Muscle of back (tissue), 13 donors: ENCODE measurements around the gene CDH22. TPM values are rescaled to one million over a fixed set of nuclear protein-coding genes. Genes with fewer than 3 reads are reported as not detected.
A peak's percentile ranks its signal among the peaks of the same experiment; 100 is the strongest.

Experiments
- DNase-seq, 3 donors: peaks; one replicate each; pipeline versions ENCODE4 v3.0.0 to v3.0.0-alpha.2; 2013
- long read RNA-seq, 9 donors: transcript quantifications; one replicate each; lab custom pipeline, GENCODE V29; 2026
- polyA plus RNA-seq, 10 donors: library from polyadenylated mRNA; unstranded; fragments of 120-200 nt; gene quantifications; one replicate each; pipeline ENCODE4 v1.2.1, GENCODE V29; 2013; ENCODE audit not compliant: insufficient read length in 10 of 10

Gene CDH22, protein sequence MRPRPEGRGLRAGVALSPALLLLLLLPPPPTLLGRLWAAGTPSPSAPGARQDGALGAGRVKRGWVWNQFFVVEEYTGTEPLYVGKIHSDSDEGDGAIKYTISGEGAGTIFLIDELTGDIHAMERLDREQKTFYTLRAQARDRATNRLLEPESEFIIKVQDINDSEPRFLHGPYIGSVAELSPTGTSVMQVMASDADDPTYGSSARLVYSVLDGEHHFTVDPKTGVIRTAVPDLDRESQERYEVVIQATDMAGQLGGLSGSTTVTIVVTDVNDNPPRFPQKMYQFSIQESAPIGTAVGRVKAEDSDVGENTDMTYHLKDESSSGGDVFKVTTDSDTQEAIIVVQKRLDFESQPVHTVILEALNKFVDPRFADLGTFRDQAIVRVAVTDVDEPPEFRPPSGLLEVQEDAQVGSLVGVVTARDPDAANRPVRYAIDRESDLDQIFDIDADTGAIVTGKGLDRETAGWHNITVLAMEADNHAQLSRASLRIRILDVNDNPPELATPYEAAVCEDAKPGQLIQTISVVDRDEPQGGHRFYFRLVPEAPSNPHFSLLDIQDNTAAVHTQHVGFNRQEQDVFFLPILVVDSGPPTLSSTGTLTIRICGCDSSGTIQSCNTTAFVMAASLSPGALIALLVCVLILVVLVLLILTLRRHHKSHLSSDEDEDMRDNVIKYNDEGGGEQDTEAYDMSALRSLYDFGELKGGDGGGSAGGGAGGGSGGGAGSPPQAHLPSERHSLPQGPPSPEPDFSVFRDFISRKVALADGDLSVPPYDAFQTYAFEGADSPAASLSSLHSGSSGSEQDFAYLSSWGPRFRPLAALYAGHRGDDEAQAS
- under 1 TPM; 0.33 to 0.72 (median 0.39) TPM for polyA plus RNA-seq
- long read RNA-seq, donor 1: 0 reads
- long read RNA-seq, donor 2: 0 reads
- long read RNA-seq, donor 3: 0 reads
- long read RNA-seq, donor 4: 0 reads
- long read RNA-seq, donor 5: 0 reads
- long read RNA-seq, donor 6: 0 reads
- long read RNA-seq, donor 7: 0 reads
- long read RNA-seq, donor 8: 0 reads
- long read RNA-seq, donor 9: 0 reads

DNA sequence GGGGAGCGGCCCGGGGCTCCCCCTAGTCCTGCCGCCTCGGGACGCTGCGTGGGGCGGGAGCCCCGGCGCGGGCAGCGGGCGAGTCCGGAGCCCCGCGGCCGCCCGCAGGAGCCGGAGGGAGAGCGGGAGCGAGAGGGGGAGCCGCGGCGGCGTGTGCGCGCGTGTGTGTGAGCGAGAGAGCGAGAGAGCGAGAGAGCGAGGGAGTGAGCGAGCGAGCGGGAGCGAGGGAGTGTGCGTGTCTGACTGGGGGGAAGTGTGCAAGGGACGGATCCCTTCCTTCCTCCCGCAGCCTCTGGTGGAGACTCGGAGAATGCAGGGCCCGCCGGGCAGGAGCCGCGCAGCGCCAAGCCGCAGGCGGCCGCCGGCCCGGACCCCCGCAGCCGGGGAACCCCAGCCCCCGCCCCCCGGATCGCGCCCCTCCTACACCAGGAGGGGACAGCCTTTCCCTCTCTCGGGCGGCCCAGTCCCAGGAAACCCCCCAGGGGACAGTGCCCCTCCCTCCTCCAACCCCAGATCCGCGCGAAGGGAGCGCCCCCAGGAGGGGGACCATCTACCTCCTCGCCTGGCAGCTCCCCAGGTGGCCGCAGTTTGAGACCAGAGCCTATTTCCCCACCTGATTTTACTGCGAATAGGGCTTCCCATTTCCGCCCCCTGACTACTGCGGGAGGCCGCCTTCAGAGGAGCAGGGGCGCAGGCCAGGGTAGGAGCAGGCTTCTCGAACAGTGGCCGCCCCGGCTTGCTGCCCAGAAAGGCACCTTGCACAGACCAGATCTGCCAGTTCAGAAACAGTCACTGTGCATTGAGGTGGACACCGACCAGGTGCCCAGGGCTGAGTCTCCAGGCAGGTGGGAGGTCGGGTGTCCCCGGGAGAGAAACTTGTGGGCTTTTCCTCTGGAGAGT lies at the start of gene CDH22:
Gene CDH22 (minus strand): TSS at position 241 of the 900 bp plus-strand sequence. CDS start 57,204 bp downstream, outside the sequence.
- peak; percentile 21 to 80 (median 50) for DNase-seq

DNA sequence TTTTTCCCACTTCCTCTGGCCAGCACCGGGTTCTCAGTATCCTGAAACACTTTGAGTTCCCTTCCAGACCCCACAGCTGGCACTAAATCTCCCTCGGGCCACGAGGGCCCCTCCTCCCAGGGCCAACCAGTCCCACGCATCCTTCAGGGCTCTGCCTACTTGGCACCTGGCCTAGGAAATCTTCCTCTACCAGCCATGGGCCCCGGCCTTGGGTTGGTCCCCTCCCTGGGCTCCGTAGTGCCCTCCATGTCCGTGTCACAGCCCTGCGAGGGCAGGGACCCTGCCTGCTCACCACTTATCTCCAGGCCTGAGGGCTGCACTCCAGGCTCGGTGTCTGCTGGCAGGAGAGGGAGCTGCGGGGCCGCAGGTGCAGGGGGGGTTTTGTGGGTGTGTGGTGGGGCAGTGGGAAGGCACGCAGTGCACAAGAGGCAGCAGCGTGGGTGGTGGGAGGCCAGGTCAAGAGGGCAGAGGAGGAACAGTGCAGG lies 48.8 kb upstream of the CDH22 start:
- peak in 1 of 3 donors; percentile 28 for DNase-seq

DNA sequence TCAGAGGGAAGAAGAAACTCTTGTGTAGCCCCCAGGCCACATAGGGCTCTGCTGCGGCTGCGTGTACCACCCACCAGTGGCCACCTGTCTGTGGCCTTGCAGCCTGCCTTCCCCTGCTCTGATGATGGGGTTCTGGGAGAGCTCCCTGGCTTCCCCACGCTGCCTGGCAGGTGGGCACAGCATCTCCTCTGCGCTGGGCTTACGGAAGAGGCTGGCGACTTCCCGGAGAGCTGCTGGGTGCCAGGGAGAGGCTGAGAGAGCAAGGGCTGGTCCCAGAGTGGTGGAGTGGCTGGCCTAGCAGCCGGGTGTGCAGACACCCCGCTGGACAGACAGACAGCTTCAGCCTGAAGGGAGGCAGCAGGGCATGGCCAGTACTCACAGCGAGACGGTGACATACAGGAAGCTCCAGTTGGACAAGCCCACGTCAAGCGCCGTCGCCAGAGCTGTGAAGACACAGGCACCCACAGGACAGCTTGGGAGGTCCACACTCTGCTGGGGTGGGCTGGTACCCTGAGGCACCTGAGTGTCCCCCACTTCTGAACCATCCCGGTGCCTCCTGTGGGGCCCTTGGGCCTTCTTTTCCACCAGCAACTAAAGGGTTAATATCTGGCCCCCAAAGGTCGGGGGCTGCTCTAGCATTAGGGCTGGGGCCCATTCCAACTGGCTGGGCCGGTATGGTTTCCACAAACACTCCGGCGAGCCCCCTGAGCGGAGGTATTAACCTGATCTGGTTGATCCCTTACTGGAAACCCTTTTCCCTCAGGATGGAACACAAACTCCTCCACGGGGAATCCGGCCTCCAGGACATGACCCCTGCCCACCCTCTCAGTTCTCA lies 48.1 kb upstream of the CDH22 start:
- no peak for DNase-seq

DNA sequence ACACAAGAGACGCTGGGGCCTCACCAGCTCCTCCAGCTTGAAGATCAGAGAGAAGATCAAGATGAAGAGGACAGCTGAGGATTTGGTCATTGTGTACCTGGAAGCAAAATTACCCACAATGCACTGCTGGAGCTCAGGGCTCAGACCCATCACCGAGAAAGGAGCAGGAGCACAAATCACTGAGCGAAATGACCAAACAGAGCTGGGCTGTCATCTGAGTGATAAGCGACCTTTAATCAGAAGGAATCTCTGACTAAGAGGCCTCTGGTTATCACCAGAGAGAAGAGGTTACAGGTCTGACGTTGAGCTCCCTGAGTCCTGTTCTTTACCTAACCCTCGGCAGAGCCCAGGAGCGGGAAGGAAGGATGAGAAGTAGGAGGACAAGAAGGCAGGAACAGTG lies 47.5 kb upstream of the CDH22 start:
- no peak for DNase-seq

DNA sequence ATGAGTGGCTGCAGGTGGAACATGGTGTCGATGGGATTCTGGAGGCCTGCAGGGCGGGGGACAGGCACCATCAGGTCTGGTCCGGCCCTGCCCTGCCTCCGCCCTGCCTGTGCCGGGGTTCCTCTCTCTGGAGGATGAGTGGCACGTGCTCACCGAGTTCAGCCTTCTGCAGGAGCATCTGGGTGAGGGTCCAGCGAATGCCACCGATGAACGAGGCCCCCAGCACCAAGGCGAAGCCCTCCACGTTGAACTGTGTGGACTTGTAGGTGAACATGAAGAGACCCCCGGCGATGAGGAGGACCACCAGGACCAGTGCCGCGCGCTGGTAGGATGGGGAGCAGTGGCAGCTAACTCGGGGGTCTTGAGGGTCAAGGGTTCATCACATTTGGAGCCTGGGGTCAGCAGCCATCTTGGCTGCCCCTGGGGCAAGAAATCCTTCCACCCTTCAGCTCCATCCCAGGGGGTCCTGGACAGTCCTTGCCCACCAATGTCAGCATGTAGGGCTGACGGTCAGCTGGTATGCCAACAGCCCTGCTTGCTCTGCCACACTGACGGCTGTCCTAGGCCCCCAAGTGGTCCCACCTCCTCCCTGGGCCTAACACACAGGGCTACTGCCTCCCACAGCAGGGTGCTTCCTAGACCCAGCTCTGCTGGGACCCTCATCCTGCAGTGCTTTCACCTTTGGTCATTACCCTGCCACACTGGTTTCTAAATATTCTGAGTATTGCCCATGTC lies 46.8 kb upstream of the CDH22 start:
- no peak for DNase-seq

DNA sequence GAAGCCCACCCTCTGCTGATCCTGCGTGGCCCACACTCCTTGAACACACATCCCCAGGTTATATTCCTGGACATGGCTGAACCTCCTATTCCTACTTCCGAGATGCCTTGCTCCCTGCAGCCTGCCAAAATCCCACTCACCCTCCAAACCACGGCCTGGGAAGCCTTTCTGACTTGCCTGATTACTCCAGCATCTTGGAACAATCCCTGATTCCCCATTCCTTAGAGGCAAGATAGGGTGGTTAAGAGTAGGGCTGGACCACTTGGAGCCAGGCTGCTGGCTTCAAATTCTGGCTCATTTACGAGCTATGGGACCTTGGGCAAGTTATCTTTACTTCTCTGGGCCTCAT lies 45.9 kb upstream of the CDH22 start:
- no peak for DNase-seq

DNA sequence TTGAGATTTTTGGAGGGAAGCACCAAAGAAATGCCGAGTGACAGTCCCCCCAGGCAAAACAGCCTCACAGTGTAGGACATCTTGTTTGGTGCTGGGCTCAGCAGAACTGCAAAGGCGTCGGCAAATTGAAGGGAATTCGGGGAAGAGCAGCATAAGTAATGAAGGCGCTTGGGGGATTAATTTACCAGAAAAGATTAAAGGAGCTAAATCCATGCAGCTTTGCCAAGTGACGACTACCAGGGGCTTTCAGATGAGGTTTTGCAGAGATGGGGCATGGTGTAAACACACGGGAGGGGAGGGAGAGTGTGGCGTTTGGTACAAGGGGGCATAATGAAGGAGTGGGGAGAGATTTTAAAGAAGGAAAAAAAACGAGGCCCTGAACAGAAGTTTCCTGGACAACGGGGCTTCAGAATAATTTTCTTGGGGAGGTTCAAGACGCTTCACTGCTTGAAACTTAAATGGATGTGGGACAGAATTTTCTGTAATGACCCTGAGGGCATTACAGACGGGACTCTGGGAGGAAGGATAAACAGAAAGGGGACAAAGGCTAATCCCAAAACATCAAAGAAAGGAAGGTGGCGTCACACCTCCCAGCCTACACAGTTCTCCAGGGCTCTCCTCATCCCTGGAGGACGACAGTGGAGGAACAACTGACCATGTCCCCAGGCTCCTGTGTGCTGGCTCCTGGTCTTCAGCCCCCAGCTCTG lies 45.4 kb upstream of the CDH22 start:
- no peak for DNase-seq

DNA sequence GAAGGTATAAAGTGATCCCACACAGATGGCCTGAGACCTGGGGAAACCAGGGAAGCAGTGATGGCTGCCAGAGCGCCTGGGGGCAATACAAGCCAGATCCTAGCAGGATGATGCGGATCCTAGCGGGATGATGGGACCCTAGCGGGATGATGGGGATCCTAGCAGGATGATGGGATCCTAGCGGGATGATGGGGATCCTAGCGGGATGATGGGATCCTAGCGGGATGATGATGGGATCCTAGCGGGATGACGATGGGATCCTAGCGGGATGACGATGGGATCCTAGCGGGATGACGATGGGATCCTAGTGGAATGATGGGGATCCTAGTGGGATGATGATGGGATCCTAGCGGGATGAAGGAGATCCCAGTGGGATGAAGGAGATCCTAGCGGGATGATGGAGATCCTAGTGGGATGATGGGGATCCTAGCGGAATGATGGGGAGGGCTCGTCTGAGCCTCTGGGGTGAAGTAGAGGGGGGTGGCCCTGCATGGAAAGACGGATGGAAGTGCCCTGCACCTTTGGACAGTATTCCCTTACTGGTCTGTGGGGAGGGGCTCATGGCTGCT lies 44.2 kb upstream of the CDH22 start:
- no peak for DNase-seq

DNA sequence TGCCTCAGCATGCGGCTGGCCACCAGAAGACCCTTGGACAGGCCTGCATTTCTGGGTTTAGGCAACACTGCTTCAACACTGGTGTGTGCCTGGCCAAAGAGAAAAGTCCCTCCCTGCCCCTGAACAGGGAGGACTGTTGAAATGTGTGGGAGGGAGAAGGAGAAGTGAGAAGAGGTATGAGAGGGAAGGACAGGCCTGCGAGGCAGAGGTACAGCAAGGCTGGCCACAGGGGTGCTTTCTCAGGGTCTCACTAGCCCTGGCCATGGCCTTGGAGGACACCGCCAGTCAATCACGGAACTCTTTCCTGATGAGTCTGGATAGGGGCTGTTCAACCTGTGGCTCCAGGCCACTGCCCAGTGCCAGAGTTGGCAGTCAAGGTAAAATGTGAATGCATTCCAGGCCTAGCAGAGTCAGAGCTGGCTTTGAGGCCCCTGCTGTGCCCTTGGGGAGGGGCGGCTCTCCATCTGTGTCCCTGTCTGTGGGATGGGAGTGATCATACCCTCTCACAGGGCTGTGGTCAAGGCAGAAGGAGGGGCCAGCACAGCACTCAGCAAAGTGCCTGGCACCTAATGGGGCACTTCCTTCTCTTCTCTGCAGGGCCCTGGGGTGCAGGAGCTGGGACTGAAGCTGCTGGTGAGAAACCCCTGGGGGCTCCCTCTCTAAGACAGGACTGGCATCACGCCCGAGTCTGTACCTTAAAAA lies 43.2 kb upstream of the CDH22 start:
- DNase-seq: no peak

DNA sequence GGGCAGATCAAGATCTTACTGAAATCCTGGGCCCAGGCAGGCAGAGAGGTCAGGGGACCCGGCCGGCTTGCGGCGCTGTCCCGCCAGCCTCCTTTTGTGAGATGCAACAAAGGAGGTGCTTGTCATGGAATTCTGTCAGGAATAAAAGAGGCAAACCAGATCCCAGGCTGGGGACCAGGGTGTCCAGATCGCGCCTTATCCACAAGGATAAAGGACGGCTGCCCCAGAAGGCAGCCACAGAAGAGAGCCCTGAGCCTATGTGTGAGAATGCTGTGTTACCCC lies 42.6 kb upstream of the CDH22 start:
- DNase-seq: no peak

DNA sequence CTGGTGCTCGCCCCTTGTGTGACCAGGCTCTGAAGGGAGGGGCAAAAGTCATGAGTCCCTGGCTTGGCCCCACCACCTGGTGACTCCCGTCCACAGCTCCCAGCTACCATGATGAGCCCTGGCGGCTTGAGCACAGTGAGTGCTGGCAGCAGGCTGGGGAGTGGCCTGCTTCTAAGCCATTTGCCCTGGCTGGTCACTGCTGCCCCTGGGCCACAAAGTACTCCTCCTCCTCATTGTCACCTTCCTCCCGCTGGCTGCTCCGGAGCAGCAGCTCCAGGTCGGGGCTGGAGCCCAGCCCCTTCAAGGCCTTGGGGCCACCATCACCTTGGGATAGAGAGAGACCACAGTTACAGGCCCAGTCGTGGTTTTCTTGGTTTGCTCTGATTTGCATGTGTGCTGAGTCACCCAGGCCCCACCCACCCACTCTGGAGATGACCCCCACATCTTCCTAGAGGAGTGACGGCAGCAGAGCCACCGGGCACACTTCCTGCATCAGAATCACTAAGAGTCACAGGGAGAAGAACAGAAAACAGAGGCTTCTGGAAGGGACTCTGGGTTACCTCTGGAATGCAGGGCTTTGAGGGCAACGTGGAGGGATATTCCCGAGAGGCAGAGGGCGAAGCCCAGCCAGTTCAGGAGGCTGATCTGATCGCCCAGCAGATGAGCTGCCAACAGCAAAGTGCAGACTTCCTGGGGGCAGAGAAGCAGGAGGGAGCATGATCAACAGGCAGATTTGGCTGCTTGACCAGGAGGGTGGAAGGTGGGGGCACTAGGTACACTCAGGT lies 42.1 kb upstream of the CDH22 start:
- DNase-seq: peak in 2 of 3 donors; percentile 43 to 69

DNA sequence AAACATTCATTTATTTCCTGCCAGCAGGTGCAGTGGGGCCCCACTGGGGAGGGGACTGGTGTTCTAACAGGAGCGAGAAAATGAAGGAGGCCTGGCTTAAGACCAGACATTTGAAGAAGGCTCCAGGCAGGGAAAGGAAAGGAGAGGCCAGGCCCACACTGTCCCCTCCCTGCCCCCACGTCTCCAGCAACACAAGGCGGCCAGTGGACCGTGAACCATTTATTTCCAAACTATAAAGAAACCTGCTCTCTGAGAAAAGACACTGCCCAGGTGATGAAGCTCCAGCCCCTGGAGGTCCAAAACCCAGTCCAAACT lies 41.4 kb upstream of the CDH22 start:
- DNase-seq: no peak

DNA sequence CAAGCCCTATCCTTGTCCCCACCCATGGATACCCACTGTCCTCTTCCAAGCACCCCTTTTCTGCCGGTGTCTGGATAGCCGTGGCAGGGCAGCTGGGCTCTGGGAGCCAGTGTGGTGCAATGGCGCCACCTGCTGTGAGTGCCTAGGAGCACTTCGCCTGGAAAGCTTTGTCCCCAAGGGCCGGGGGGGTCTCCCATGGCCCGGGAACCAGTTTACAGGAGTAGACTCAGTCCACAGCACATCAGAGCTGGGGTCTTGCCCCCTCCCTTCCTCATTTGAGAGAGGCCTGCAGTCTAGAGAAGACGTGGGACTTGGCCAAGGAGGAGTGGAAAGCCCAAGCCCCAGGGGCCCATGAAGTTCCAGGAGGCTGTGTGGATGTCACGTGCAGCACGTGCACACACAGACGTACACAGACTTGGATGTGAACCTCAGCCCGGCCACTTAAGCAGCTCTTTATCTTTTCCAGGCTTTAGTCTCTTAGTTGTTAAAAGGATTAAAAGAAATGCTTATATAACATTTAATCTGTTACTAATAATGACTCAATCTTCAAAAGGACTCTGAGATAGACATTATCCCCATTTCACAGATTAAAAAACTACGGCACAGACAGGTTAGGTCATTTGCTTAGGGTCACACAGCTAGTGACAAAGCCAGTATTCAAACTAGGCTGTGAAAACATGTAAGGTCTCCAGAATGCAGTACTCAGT lies 40.9 kb upstream of the CDH22 start:
- peak; percentile 67 to 93 (median 83) for DNase-seq

DNA sequence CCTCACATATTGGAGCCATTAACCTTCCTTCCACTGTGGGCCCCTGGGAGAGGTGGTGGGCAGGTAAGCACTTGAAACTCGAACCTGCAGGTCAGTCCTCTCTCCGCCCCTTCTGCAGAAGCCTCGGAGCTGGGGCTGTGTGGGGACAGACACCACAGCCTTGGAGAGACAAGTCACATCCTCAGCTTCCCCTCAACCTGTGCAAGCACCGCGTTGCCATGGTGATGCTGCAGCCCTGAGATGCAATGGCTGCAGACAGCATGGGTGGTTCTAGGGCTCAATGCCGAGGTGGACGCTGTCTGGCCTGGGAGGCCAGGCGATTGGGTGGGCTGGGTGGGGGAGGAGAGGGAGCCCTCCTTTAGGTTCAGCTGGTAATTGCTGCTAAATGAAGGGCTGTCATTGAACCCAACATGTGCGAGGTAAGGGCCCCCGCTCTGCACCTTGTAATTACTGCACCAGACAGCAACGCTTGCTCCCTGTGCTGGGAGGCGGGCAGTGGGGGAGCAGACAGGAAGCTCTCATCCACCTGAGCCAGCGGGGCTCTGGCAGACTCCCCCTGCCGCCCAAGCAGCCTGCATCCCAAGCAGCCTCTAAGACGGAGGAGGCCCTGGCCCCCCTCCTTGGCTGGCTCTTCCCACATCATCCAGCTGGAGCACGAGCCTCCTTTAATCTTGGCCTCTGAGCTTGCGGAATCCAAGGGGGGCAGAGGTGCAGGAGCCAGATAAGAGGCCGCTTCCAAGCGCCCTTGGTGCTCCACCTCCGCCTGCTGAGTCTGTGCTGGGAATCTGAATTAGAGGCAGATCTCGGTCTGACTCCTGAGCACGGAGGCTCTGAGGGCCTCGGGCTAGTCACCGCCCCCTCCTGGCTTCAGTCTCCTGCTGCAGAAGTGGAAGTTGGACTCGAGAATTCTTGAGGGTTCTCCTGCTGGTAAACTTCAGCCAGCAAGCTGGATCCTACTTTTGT lies 39.8 kb upstream of the CDH22 start:
- peak; percentile 48 to 92 (median 74) for DNase-seq

DNA sequence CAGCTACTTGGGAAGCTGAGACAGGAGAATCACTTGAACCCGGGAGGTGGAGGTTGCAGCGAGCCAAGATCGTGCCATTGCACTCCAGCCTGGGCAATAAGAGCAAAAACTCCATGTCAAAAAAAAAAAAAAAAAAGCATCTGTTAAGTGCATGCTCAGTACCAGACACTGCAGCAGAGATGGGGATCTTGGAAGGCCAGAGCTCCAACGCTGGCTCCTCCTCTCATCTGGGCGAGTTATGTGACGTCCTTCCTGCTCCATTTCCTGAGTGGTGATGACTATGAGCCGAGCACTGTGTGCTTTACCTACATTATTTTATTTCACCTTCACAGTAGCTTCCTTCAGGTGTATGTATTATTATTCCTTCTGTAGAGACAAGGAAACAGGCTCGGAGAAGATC lies 38.5 kb upstream of the CDH22 start:
- no peak for DNase-seq
